Measurements from ENCODE around the gene CYP1A2. TPM values are rescaled to one million over a fixed set of nuclear protein-coding genes. Genes with fewer than 3 reads are reported as not detected.
A peak's percentile ranks its signal among the peaks of the same experiment; 100 is the strongest.

Gene CYP1A2
- total RNA-seq, 1 experiment from 2014 or later, result not detected

GRCh38 chr15:74788683-74789151 is 40.1 kb downstream of the CYP1A2 start:
- WGBS (ENCODE audit: extremely low coverage, insufficient read length, low lambda C conversion rate), result no CpG with 5 or more reads among the region's 9 CpGs
- Mint-ChIP-seq H3K36me3 (ENCODE audit: insufficient read depth in 1 of 3, low read depth in 3 of 3) (peaks cover 0 to 5% (median 4%) of the 10 kb centered on the region in 3 experiments; a peak in 4 of 7 replicates), H3K27ac (no peak overlapping the region; a peak in 1 of 7 replicates), H3K9me3 (no peaks in the 10 kb centered on the region; a peak in 1 of 5 replicates), H3K4me3 (peak overlapping the region in 1 of 2 experiments; percentile 43; a peak in 2 of 5 replicates), H3K4me1 (peaks cover 37 to 44% of the 10 kb centered on the region in 2 experiments), H3K27me3 (ENCODE audit: low read depth) (no peaks in the 10 kb centered on the region; the same call in 1 of the 2 replicates)
- Histone ChIP-seq H2BK120ac (ENCODE audit: low read depth, low read length, poor library complexity, severe bottlenecking) (no peak overlapping the region), H2AK5ac (ENCODE audit: insufficient read length, low read length) (no peak overlapping the region), H2BK5ac (ENCODE audit: insufficient read length, low read length) (no peak overlapping the region), H3K4me1 (ENCODE audit: insufficient read depth, low read length) (peaks cover 7% of the 10 kb centered on the region; the same call in 1 of the 2 replicates), H3K4me2 (ENCODE audit: insufficient read depth, insufficient read length, low read length) (no peak overlapping the region), H3K23ac (ENCODE audit: insufficient read length, low read depth, low read length) (no peak overlapping the region), H2AFZ (ENCODE audit: low read length) (no peak overlapping the region), H3K9me3 (ENCODE audit: control insufficient read depth, low read depth, low read length) (no peaks in the 10 kb centered on the region), H3T11ph (ENCODE audit: low read length) (no peak overlapping the region), H4K91ac (ENCODE audit: insufficient read length, low read depth, low read length) (no peak overlapping the region), H2BK12ac (ENCODE audit: insufficient read length, low read depth, low read length) (no peak overlapping the region), H3K27me3 (ENCODE audit: insufficient read depth, low read length) (no peaks in the 10 kb centered on the region; the same call in 1 of the 2 replicates), H2BK20ac (ENCODE audit: low read depth, low read length, poor library complexity, severe bottlenecking) (no peak overlapping the region), H3K14ac (ENCODE audit: insufficient read depth, low read length) (no peak overlapping the region), H3K4ac (ENCODE audit: low read depth, low read length) (no peak overlapping the region), H3K27ac (ENCODE audit: insufficient read length, low read depth, low read length) (no peak overlapping the region), H3K79me1 (ENCODE audit: insufficient read depth, low read depth, low read length, poor library complexity, severe bottlenecking) (no peaks in the 10 kb centered on the region), H2BK15ac (ENCODE audit: low read depth, low read length) (no peak overlapping the region), H4K5ac (ENCODE audit: insufficient read length, low read depth, low read length) (no peak overlapping the region), H3K23me2 (ENCODE audit: insufficient read length, low read depth, low read length, poor library complexity, severe bottlenecking) (no peaks in the 10 kb centered on the region), H3K18ac (ENCODE audit: insufficient read length, low read depth, low read length) (no peak overlapping the region), H4K20me1 (ENCODE audit: control insufficient read depth, insufficient read depth, insufficient read length) (no peaks in the 10 kb centered on the region), H4K8ac (replicated peaks; ENCODE audit: insufficient read length, low read depth, low read length) (no peak overlapping the region), H3K9ac (ENCODE audit: extremely low read depth, insufficient read length, low read length) (no peak overlapping the region), H3K56ac (ENCODE audit: insufficient read length, low read depth, low read length) (no peak overlapping the region), H3K79me2 (ENCODE audit: insufficient read depth, low read length) (no peaks in the 10 kb centered on the region)
- TF ChIP-seq CTCF (conservative IDR thresholded peaks at IDR 0.05), result no peak
- no peak for DNase-seq

All from H9 (cell line).